ENCODE measurements around the gene MNAT1. TPM values are rescaled to one million over a fixed set of nuclear protein-coding genes. Genes with fewer than 3 reads are reported as not detected.

The MNAT1 gene
- polyA plus RNA-seq, 3 donors = 4.1 to 5.8 (median 4.5) TPM

DNA sequence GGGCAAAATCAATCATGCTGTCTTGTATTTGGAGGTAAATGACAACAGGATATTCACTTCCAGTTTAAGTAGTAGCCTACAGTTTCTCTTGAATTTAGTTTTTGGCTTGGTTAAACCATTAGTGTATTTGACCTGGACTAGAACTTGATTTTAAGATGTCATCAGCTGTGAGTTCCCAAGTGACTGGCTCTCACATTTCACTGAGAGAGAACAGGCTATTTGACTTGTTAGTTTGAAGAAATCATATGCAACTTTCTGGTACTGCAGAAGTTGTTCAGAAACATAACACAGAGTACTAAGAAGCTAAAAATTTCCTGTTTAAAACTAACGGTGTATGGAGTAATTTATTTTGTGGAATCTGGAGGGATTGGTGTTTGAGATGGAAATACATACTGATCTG is 22.3 kb downstream of the MNAT1 start:
- H3K27me3 ChIP-seq (ENCODE audit: control insufficient read depth in 2 of 2, insufficient read depth in 2 of 2, low read length in 2 of 2) = no peaks in the 10 kb centered on the region
- TF ChIP-seq, protein P1, sequence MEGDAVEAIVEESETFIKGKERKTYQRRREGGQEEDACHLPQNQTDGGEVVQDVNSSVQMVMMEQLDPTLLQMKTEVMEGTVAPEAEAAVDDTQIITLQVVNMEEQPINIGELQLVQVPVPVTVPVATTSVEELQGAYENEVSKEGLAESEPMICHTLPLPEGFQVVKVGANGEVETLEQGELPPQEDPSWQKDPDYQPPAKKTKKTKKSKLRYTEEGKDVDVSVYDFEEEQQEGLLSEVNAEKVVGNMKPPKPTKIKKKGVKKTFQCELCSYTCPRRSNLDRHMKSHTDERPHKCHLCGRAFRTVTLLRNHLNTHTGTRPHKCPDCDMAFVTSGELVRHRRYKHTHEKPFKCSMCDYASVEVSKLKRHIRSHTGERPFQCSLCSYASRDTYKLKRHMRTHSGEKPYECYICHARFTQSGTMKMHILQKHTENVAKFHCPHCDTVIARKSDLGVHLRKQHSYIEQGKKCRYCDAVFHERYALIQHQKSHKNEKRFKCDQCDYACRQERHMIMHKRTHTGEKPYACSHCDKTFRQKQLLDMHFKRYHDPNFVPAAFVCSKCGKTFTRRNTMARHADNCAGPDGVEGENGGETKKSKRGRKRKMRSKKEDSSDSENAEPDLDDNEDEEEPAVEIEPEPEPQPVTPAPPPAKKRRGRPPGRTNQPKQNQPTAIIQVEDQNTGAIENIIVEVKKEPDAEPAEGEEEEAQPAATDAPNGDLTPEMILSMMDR (IDR thresholded peaks at IDR 0.05) = no peak
- no peaks in the 10 kb centered on the region for H3K36me3 ChIP-seq (replicated peaks in 1 of 2; ENCODE audit: control insufficient read depth in 1 of 2, insufficient read depth in 2 of 2, low read length in 2 of 2)
- Mint-ChIP-seq H3K4me3 (no peak overlapping the region), H3K9me3 (no peaks in the 10 kb centered on the region), H3K4me1 (peaks cover 52% of the 10 kb centered on the region), H3K27me3 (ENCODE audit: low read depth in 3 of 3) (peaks cover 2 to 7% (median 3%) of the 10 kb centered on the region in 3 donors), H3K36me3 (peaks cover 2 to 4% of the 10 kb centered on the region in 2 donors), H3K27ac (no peak overlapping the region)
- no peak overlapping the region for H3K9ac ChIP-seq (ENCODE audit: insufficient read depth, low read length, poor library complexity, severe bottlenecking)
- no peak for DNase-seq
- H3K4me2 ChIP-seq (replicated peaks; ENCODE audit: extremely low read depth, low read length, poor library complexity, severe bottlenecking) = no peak overlapping the region
- H2AFZ ChIP-seq (ENCODE audit: insufficient read depth, low read depth, low read length, poor library complexity, severe bottlenecking) = no peak overlapping the region
- peaks cover 3% of the 10 kb centered on the region for H4K20me1 ChIP-seq (ENCODE audit: insufficient read depth, low read length)
- H3K4me1 ChIP-seq (ENCODE audit: control insufficient read depth in 1 of 2, insufficient read depth in 2 of 2, low read length in 2 of 2) = peaks cover 32 to 47% of the 10 kb centered on the region in 2 donors
- peaks cover 5% of the 10 kb centered on the region for H3K79me2 ChIP-seq (ENCODE audit: insufficient read depth, low read length)
- no peaks in the 10 kb centered on the region for H3K9me3 ChIP-seq (replicated peaks in 1 of 2; ENCODE audit: control insufficient read depth in 1 of 2, insufficient read depth in 1 of 2, low read length in 2 of 2)
- H3K27ac ChIP-seq (ENCODE audit: low read depth in 1 of 2, low read length in 2 of 2) = no peak overlapping the region
- no peak overlapping the region for H3K4me3 ChIP-seq (replicated peaks in 1 of 3; ENCODE audit: low read depth in 2 of 3, low read length in 3 of 3)
- no CpG with 5 or more reads among the region's 1 CpG for WGBS (ENCODE audit: insufficient coverage)
- intact Hi-C loops (cut with micrococcal nuclease) = no loop called here

DNA sequence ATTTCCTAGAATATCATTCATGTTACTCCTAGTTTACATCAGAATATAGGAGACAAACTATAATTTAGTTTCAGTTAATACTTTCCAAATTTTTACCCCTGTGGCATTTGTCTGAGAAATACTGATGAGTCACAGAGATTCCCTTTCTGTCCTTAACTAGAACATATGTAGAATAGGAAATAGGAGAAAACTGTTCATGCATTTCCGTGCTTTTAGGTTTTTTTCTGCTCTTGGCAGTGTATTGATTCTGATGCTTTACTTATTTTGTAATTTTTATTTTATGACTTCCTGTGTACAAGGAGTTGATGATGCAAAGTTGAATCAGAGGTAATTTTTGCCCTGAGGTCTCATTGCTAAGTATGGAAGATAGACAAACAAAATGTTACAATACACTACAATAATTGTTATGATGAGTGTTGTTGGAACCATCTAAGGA is 23.0 kb downstream of the MNAT1 start:
- H2AFZ ChIP-seq (ENCODE audit: insufficient read depth, low read depth, low read length, poor library complexity, severe bottlenecking) = no peak overlapping the region
- no peaks in the 10 kb centered on the region for H3K36me3 ChIP-seq (replicated peaks in 1 of 2; ENCODE audit: control insufficient read depth in 1 of 2, insufficient read depth in 2 of 2, low read length in 2 of 2)
- H3K4me3 ChIP-seq (replicated peaks in 1 of 3; ENCODE audit: low read depth in 2 of 3, low read length in 3 of 3) = no peak overlapping the region
- H3K4me3 Mint-ChIP-seq = no peak overlapping the region
- peaks cover 3% of the 10 kb centered on the region for H4K20me1 ChIP-seq (ENCODE audit: insufficient read depth, low read length)
- TF ChIP-seq, protein P1 (IDR thresholded peaks at IDR 0.05) = no peak
- peaks cover 2 to 7% (median 3%) of the 10 kb centered on the region in 3 donors for H3K27me3 Mint-ChIP-seq (ENCODE audit: low read depth in 3 of 3)
- H3K9me3 ChIP-seq (replicated peaks in 1 of 2; ENCODE audit: control insufficient read depth in 1 of 2, insufficient read depth in 1 of 2, low read length in 2 of 2) = no peaks in the 10 kb centered on the region
- WGBS (ENCODE audit: insufficient coverage) = no CpG with 5 or more reads among the region's 1 CpG
- no peaks in the 10 kb centered on the region for H3K9me3 Mint-ChIP-seq
- no peak overlapping the region for H3K27ac ChIP-seq (ENCODE audit: low read depth in 1 of 2, low read length in 2 of 2)
- H3K36me3 Mint-ChIP-seq = peaks cover 0 to 4% of the 10 kb centered on the region in 2 donors
- peak in 2 of 3 donors; percentile 3 to 19 for DNase-seq
- H3K27me3 ChIP-seq (ENCODE audit: control insufficient read depth in 2 of 2, insufficient read depth in 2 of 2, low read length in 2 of 2) = no peaks in the 10 kb centered on the region
- peaks cover 5% of the 10 kb centered on the region for H3K79me2 ChIP-seq (ENCODE audit: insufficient read depth, low read length)
- no peak overlapping the region for H3K4me2 ChIP-seq (replicated peaks; ENCODE audit: extremely low read depth, low read length, poor library complexity, severe bottlenecking)
- H3K4me1 Mint-ChIP-seq = peaks cover 52% of the 10 kb centered on the region
- no peak overlapping the region for H3K9ac ChIP-seq (ENCODE audit: insufficient read depth, low read length, poor library complexity, severe bottlenecking)
- intact Hi-C loops (cut with micrococcal nuclease) = no loop called here
- H3K27ac Mint-ChIP-seq = peak overlapping the region in 1 of 7 donors; percentile 5
- H3K4me1 ChIP-seq (ENCODE audit: control insufficient read depth in 1 of 2, insufficient read depth in 2 of 2, low read length in 2 of 2) = peaks cover 32 to 44% of the 10 kb centered on the region in 2 donors

All from CD14-positive monocyte (primary cell).